Bronchial epithelial cell (primary cell): ENCODE measurements around the gene CAMTA1. TPM values are rescaled to one million over a fixed set of nuclear protein-coding genes. Genes with fewer than 3 reads are reported as not detected.

ENCODE experiments used
- DNase-seq: peaks from one replicate; pipeline ENCODE4 v3.0.0-alpha.2; 2010; ENCODE audit warnings: low read depth
- FAIRE-seq: peaks from 2 replicates; lab custom pipeline; 2011; peaks lifted over from hg19 to GRCh38; lab: Jason Lieb, UNC
- H3K27me3 ChIP-seq: 2 replicates; pipeline ENCODE4 v1.5.1; 2011; ENCODE audit warnings: low read length; ENCODE audit not compliant: control insufficient read depth, insufficient read depth
- H3K36me3 ChIP-seq: 2 replicates; pipeline ENCODE4 v1.5.1; 2011; ENCODE audit warnings: low read length; ENCODE audit not compliant: control insufficient read depth, insufficient read depth
- H3K4me3 ChIP-seq: 2 replicates; pipeline ENCODE4 v1.5.1; 2011; ENCODE audit warnings: mild to moderate bottlenecking, low read depth, low read length, control low read depth
- CTCF ChIP-seq: IDR thresholded peaks from 2 replicates; pipeline ENCODE4 v1.5.1; 2011; ENCODE audit warnings: mild to moderate bottlenecking, moderate library complexity, low read length, control low read depth, inconsistent platforms; ENCODE audit not compliant: insufficient read depth, severe bottlenecking
- total RNA-seq: library from RNA; depleted of rRNA; stranded (reverse); fragments of >200 nt; gene quantifications from 2 replicates; pipeline ENCODE4 v1.2.1, GENCODE V29; 2014

CAMTA1 gene
- total RNA-seq, 1 donor from 2014 or later = 68.2 TPM

- no peaks in the 10 kb centered on the region for H3K36me3 ChIP-seq
- DNase-seq (no peak), FAIRE-seq (no peak)
- TF ChIP-seq CTCF = no peak
- no peak overlapping the region for H3K4me3 ChIP-seq
- peaks cover 13% of the 10 kb centered on the region for H3K27me3 ChIP-seq
Measured at GRCh38 chr1:7459914-7460313, 674.7 kb downstream of the CAMTA1 start.

DNA sequence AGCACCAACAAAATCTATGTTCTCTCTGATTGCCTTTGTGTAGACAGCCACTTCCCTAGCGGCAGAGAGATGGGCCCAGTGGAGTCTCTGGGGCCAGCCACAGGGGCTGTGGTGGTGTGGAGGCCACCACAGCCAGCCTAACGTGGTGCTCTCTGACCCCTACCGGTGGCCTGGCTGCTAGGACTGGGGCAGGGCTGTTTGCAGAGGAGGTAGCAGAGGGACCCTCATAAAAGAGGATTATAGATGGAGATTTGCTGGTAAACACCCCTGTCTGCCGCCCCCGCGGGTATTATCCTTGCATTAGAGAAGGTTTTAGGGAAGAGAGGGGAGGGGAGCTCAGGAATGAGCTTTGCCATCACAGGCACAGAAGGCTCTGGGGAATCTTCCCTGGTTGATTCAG is 675.6 kb downstream of the CAMTA1 start:
- no peak for FAIRE-seq
- no peak for DNase-seq
- no peak for TF ChIP-seq CTCF
- Histone ChIP-seq H3K4me3 (no peak overlapping the region), H3K36me3 (no peaks in the 10 kb centered on the region), H3K27me3 (peaks cover 10% of the 10 kb centered on the region)

DNA sequence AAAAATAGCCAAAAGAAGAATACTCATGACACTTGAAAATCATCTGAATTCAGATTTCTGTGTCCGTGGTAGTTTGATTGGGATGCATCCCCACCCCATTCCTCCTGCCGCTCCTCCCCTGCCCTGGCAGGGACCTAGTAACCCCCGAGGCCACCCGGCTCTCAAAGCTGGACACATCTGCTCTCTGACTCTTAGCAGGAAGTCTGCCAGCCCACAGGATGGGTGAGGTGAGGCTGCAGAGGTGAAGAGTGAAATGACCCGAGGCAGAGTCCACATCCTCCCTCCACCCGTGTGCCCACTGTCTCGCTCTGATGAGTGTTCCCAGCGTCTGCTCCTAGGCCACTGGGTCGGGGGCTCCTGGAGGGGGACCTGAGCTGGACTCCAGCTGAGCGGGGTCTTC is 677.4 kb downstream of the CAMTA1 start:
- Histone ChIP-seq H3K4me3 (no peak overlapping the region), H3K36me3 (no peaks in the 10 kb centered on the region), H3K27me3 (peaks cover 9% of the 10 kb centered on the region)
- TF ChIP-seq CTCF = no peak
- FAIRE-seq = no peak
- DNase-seq = no peak

DNA sequence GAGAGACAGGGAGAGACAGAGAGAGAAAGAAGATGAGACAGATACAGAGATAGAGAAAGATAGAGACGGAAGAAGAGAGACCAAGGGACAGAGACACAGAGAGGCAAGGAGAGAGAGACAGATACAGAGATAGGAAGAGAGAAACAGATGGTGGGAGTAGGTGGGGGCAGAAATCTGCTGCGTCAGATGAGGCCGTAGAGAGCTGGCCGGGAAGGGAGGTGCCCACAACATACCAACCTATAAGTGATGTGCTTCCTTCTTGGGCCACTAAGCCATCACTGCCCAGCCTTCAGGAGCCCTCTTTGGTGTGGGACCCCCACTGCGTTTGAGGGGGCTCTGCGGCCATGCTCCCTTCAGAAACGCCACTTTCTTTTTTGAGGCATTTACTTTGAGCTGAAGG is 678.3 kb downstream of the CAMTA1 start:
- no peak for TF ChIP-seq CTCF
- H3K36me3 ChIP-seq = no peaks in the 10 kb centered on the region
- peaks cover 9% of the 10 kb centered on the region for H3K27me3 ChIP-seq
- no peak for FAIRE-seq
- H3K4me3 ChIP-seq = no peak overlapping the region
- no peak for DNase-seq

DNA sequence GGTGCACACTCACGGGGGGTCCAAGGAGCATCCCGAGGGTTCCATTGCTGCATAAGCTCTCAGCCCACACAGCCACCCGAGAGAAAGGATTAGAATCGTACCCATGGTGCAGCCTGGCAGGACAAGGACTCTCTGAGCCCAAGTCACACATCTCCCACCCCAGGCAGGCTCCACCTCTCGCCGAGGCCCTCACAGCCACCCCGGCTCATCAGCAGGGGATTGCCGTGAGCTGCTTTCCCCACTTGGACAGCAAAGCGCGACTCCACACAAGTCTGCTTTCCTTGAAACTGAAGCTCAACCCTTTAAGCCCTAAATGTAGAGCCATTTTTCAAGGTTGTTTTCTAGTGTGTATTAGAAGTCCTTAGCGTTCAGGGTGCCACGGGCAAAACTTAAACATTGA is 679.5 kb downstream of the CAMTA1 start:
- no peak for TF ChIP-seq CTCF
- no peak for DNase-seq
- H3K36me3 ChIP-seq = no peaks in the 10 kb centered on the region
- H3K4me3 ChIP-seq = no peak overlapping the region
- H3K27me3 ChIP-seq = peaks cover 2% of the 10 kb centered on the region
- FAIRE-seq = no peak

GRCh38 chr1:7467476-7468175 is 682.4 kb downstream of the CAMTA1 start:
- no peak for FAIRE-seq
- TF ChIP-seq CTCF = no peak

More at GRCh38 chr1:7467476-7468175, 682.4 kb downstream of the CAMTA1 start:
- no peak overlapping the region for H3K4me3 ChIP-seq
- H3K36me3 ChIP-seq = no peaks in the 10 kb centered on the region
- DNase-seq = no peak
- no peaks in the 10 kb centered on the region for H3K27me3 ChIP-seq
